GM12892 (cell line): ENCODE data around the gene WDFY3.

Experiments
- POLR2A ChIP-seq: IDR thresholded peaks from 2 replicates; pipeline ENCODE4 v1.6.1; 2011; ENCODE audit warnings: low read depth, low read length, control low read depth
- TAF1 ChIP-seq: IDR thresholded peaks from 2 replicates; pipeline ENCODE4 v1.6.1; 2011; ENCODE audit warnings: low read depth, mild to moderate bottlenecking, control low read depth, low read length, borderline replicate concordance

- no peak for TF ChIP-seq POLR2A
- no peak for TF ChIP-seq TAF1
Observed at GRCh38 chr4:84718699-84719098, 247.8 kb downstream of the WDFY3 start.
